HCT116 (cell line): Measurements from ENCODE around the gene ZNF593.

Source experiments
- ATF3 ChIP-seq: IDR thresholded peaks from 2 replicates; pipeline ENCODE4 v1.6.1; 2012
- EZH2 ChIP-seq: fragments of 200-600 bp; sonication (generic); IDR thresholded peaks from 2 replicates; pipeline ENCODE4 v1.6.1; 2017; ENCODE audit warnings: antibody characterized with exemption, mixed run types
- EZH2phosphoT487 ChIP-seq: fragments of 200-600 bp; IDR thresholded peaks from 2 replicates; pipeline ENCODE4 v1.6.1; 2018; ENCODE audit warnings: antibody characterized with exemption, borderline replicate concordance
- MAX ChIP-seq: IDR thresholded peaks from 2 replicates; pipeline ENCODE4 v1.6.1; 2012
- POLR2A ChIP-seq: IDR thresholded peaks from 2 replicates; pipeline ENCODE4 v1.7.0; 2011; ENCODE audit warnings: borderline replicate concordance; ENCODE audit not compliant: insufficient read depth, insufficient read length; ENCODE audit errors: extremely low read depth
- POLR2AphosphoS5 ChIP-seq: IDR thresholded peaks from 2 replicates; pipeline ENCODE4 v1.6.1; 2011; ENCODE audit warnings: mild to moderate bottlenecking, low read depth, low read length, moderate library complexity
- SIN3A ChIP-seq: IDR thresholded peaks from 2 replicates; pipeline ENCODE4 v1.6.1; 2012; ENCODE audit warnings: low read depth
- SRF ChIP-seq: IDR thresholded peaks from 2 replicates; pipeline ENCODE4 v1.6.1; 2012; ENCODE audit warnings: low read depth
- ZBTB33 ChIP-seq: IDR thresholded peaks from 2 replicates; pipeline ENCODE4 v1.6.1; 2011; ENCODE audit warnings: mild to moderate bottlenecking, low read length, moderate library complexity; ENCODE audit not compliant: insufficient replicate concordance; ENCODE audit errors: extremely low read depth
- ZNF274 ChIP-seq: fragments of 200-500 bp; sonication (Bioruptor generic); IDR thresholded peaks from 2 replicates; pipeline ENCODE4 v1.6.1; 2014; ENCODE audit warnings: mild to moderate bottlenecking, low read depth, low read length, inconsistent platforms
- TF ChIP-seq, protein P1 (sequence below), 3 experiments: fragments of 200-600 bp in 1 of 3; sonication (generic) in 1 of 3; IDR thresholded peaks in 2 of 3; conservative IDR thresholded peaks in 1 of 3; 2 replicates each; pipeline ENCODE4 v1.5.1; 2012 to 2017; ENCODE audit warnings: low read depth in 2 of 3, low read length in 2 of 3, antibody characterized with exemption in 1 of 3, borderline replicate concordance in 1 of 3, control low read depth in 1 of 3, mild to moderate bottlenecking in 1 of 3, mixed read lengths in 1 of 3, mixed run types in 1 of 3, moderate library complexity in 1 of 3; ENCODE audit not compliant: insufficient read depth in 1 of 3
- TF ChIP-seq, protein P2 (sequence below): IDR thresholded peaks from 2 replicates; pipeline ENCODE4 v1.6.1; 2012; ENCODE audit warnings: low read depth

DNA sequence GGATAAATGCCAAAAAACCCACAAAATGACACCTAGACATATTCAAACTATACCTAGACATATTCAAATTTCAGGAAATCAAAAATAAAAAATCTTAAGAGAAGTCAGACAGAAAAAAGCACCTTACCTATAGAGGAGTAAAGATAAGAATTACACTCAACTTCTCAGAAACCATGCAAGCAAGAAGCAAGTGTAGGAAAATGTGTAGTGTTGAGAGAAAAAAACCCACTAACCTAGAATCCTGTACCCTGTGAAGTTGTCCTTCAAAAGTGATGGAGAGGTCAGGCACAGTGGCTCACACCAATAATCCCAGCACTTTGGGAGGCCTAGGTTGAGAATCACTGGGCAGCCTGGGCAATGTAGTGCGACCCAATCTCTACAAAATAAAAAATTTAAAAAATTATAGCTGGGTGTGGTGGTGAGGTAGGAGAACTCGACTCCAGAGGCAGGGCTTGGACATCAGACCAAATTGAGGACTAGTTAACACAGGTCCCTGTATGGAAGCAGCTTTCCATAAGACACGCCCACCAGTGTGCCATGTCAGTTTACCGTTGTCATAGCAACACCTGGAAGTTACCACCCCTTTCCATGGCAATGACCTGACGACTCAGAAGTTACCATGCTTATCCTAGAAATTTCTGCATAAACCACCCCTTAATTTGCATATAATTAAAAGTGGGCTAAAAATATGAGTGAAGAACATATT, 37.4 kb upstream of the ZNF593 start:
- TF ChIP-seq POLR2AphosphoS5 (no peak), ZNF274 (no peak), ATF3 (no peak), MAX (no peak), POLR2A (no peak), ZBTB33 (no peak), EZH2phosphoT487 (no peak), SRF (no peak), EZH2 (no peak), SIN3A (no peak)
- TF ChIP-seq, protein P1, sequence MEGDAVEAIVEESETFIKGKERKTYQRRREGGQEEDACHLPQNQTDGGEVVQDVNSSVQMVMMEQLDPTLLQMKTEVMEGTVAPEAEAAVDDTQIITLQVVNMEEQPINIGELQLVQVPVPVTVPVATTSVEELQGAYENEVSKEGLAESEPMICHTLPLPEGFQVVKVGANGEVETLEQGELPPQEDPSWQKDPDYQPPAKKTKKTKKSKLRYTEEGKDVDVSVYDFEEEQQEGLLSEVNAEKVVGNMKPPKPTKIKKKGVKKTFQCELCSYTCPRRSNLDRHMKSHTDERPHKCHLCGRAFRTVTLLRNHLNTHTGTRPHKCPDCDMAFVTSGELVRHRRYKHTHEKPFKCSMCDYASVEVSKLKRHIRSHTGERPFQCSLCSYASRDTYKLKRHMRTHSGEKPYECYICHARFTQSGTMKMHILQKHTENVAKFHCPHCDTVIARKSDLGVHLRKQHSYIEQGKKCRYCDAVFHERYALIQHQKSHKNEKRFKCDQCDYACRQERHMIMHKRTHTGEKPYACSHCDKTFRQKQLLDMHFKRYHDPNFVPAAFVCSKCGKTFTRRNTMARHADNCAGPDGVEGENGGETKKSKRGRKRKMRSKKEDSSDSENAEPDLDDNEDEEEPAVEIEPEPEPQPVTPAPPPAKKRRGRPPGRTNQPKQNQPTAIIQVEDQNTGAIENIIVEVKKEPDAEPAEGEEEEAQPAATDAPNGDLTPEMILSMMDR (IDR thresholded peaks at IDR 0.05 in 2 of 3, conservative IDR thresholded peaks at IDR 0.05 in 1 of 3; ENCODE audit: borderline replicate concordance in 1 of 3, insufficient read depth in 1 of 3, low read depth in 2 of 3, low read length in 2 of 3): no peak
- TF ChIP-seq, protein P2, sequence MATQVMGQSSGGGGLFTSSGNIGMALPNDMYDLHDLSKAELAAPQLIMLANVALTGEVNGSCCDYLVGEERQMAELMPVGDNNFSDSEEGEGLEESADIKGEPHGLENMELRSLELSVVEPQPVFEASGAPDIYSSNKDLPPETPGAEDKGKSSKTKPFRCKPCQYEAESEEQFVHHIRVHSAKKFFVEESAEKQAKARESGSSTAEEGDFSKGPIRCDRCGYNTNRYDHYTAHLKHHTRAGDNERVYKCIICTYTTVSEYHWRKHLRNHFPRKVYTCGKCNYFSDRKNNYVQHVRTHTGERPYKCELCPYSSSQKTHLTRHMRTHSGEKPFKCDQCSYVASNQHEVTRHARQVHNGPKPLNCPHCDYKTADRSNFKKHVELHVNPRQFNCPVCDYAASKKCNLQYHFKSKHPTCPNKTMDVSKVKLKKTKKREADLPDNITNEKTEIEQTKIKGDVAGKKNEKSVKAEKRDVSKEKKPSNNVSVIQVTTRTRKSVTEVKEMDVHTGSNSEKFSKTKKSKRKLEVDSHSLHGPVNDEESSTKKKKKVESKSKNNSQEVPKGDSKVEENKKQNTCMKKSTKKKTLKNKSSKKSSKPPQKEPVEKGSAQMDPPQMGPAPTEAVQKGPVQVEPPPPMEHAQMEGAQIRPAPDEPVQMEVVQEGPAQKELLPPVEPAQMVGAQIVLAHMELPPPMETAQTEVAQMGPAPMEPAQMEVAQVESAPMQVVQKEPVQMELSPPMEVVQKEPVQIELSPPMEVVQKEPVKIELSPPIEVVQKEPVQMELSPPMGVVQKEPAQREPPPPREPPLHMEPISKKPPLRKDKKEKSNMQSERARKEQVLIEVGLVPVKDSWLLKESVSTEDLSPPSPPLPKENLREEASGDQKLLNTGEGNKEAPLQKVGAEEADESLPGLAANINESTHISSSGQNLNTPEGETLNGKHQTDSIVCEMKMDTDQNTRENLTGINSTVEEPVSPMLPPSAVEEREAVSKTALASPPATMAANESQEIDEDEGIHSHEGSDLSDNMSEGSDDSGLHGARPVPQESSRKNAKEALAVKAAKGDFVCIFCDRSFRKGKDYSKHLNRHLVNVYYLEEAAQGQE: no peak
